Thoracic aorta (tissue), 2 donors: ENCODE results near the gene UMODL1. TPM values are rescaled to one million over a fixed set of nuclear protein-coding genes. Genes with fewer than 3 reads are reported as not detected.

Experiments used
- ATAC-seq: fragments of 150-250 bp; one replicate; pipeline ENCODE4 v1.8.0; 2017; ENCODE audit warnings: low read depth; ENCODE audit not compliant: insufficient number of reproducible peaks, low FRiP score
- DNase-seq: peaks from one replicate; pipeline ENCODE4 v3.0.0-alpha.2; 2020; ENCODE audit warnings: low spot score
- H3K27ac ChIP-seq, 2 donors: fragments of 200-600 bp; sonication (generic); 1 replicate in 1 of 2; 2 replicates in 1 of 2; pipeline ENCODE4 v1.5.1; 2016; ENCODE audit warnings: mild to moderate bottlenecking in 2 of 2, moderate library complexity in 2 of 2
- H3K27me3 ChIP-seq: fragments of 200-600 bp; sonication (generic); replicated peaks from 2 replicates; pipeline ENCODE4 v1.6.0; 2016; ENCODE audit warnings: mild to moderate bottlenecking; ENCODE audit not compliant: insufficient read depth
- H3K36me3 ChIP-seq: fragments of 200-600 bp; sonication (generic); one replicate; pipeline ENCODE4 v1.5.1; 2016
- H3K4me1 ChIP-seq, 2 donors: fragments of 200-600 bp; sonication (generic); 1 replicate in 1 of 2; 2 replicates in 1 of 2; pipeline versions ENCODE4 v1.5.1 to v1.6.0; 2016; ENCODE audit warnings: low read depth in 2 of 2, mild to moderate bottlenecking in 1 of 2; ENCODE audit not compliant: control insufficient read depth in 1 of 2
- H3K4me3 ChIP-seq: fragments of 200-600 bp; sonication (generic); 2 replicates; pipeline ENCODE4 v1.5.1; 2016; ENCODE audit warnings: mild to moderate bottlenecking
- H3K9me3 ChIP-seq: fragments of 200-600 bp; sonication (generic); 2 replicates; pipeline ENCODE4 v1.5.1; 2016
- total RNA-seq, 2 donors: library from RNA; depleted of rRNA; stranded (reverse); fragments of >200 nt; gene quantifications; one replicate each; pipeline versions ENCODE4 v1.1.0 to v1.2.3, GENCODE V29; 2016
- TF ChIP-seq, protein P1 (sequence below): fragments of 200-600 bp; sonication (generic); IDR thresholded peaks from one replicate; pipeline ENCODE4 v1.5.1; 2019; ENCODE audit warnings: antibody characterized with exemption

UMODL1 gene
- total RNA-seq, 2 donors from 2014 or later, result 0.14 TPM; not detected in 1

GRCh38 chr21:42079939-42080787 is 9.0 kb downstream of the UMODL1 start:
- ATAC-seq (no peak), DNase-seq (no peak)
- Histone ChIP-seq H3K36me3 (no peaks in the 10 kb centered on the region), H3K9me3 (no peaks in the 10 kb centered on the region), H3K4me1 (peaks cover 4 to 18% of the 10 kb centered on the region in 2 donors), H3K4me3 (no peak overlapping the region), H3K27me3 (no peaks in the 10 kb centered on the region), H3K27ac (no peak overlapping the region)
- TF ChIP-seq, protein P1, sequence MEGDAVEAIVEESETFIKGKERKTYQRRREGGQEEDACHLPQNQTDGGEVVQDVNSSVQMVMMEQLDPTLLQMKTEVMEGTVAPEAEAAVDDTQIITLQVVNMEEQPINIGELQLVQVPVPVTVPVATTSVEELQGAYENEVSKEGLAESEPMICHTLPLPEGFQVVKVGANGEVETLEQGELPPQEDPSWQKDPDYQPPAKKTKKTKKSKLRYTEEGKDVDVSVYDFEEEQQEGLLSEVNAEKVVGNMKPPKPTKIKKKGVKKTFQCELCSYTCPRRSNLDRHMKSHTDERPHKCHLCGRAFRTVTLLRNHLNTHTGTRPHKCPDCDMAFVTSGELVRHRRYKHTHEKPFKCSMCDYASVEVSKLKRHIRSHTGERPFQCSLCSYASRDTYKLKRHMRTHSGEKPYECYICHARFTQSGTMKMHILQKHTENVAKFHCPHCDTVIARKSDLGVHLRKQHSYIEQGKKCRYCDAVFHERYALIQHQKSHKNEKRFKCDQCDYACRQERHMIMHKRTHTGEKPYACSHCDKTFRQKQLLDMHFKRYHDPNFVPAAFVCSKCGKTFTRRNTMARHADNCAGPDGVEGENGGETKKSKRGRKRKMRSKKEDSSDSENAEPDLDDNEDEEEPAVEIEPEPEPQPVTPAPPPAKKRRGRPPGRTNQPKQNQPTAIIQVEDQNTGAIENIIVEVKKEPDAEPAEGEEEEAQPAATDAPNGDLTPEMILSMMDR, result no peak

- TF ChIP-seq, protein P1, result no peak
- Histone ChIP-seq H3K36me3 (no peaks in the 10 kb centered on the region), H3K27ac (no peak overlapping the region), H3K27me3 (no peaks in the 10 kb centered on the region), H3K4me3 (no peak overlapping the region), H3K4me1 (peaks cover 4 to 18% of the 10 kb centered on the region in 2 donors), H3K9me3 (no peaks in the 10 kb centered on the region)
- DNase-seq (no peak), ATAC-seq (no peak)
These were observed 9.6 kb downstream of the UMODL1 start for GRCh38 chr21:42080788-42081083.

- ATAC-seq (no peak), DNase-seq (no peak)
- Histone ChIP-seq H3K9me3 (no peaks in the 10 kb centered on the region), H3K27ac (no peak overlapping the region), H3K4me3 (no peak overlapping the region), H3K27me3 (no peaks in the 10 kb centered on the region), H3K4me1 (peaks cover 4 to 18% of the 10 kb centered on the region in 2 donors), H3K36me3 (no peaks in the 10 kb centered on the region)
- TF ChIP-seq, protein P1, result no peak
These were observed 10.0 kb downstream of the UMODL1 start for GRCh38 chr21:42081138-42081537.

GRCh38 chr21:42081931-42082381 is 10.8 kb downstream of the UMODL1 start:
- peaks cover 4 to 18% of the 10 kb centered on the region in 2 donors for H3K4me1 ChIP-seq
- H3K27me3 ChIP-seq, result no peaks in the 10 kb centered on the region
- no peaks in the 10 kb centered on the region for H3K36me3 ChIP-seq
- no peaks in the 10 kb centered on the region for H3K9me3 ChIP-seq
- H3K4me3 ChIP-seq, result no peak overlapping the region
- TF ChIP-seq, protein P1, result no peak
- DNase-seq, result no peak
- peak; percentile 57 for ATAC-seq
- no peak overlapping the region for H3K27ac ChIP-seq

DNA sequence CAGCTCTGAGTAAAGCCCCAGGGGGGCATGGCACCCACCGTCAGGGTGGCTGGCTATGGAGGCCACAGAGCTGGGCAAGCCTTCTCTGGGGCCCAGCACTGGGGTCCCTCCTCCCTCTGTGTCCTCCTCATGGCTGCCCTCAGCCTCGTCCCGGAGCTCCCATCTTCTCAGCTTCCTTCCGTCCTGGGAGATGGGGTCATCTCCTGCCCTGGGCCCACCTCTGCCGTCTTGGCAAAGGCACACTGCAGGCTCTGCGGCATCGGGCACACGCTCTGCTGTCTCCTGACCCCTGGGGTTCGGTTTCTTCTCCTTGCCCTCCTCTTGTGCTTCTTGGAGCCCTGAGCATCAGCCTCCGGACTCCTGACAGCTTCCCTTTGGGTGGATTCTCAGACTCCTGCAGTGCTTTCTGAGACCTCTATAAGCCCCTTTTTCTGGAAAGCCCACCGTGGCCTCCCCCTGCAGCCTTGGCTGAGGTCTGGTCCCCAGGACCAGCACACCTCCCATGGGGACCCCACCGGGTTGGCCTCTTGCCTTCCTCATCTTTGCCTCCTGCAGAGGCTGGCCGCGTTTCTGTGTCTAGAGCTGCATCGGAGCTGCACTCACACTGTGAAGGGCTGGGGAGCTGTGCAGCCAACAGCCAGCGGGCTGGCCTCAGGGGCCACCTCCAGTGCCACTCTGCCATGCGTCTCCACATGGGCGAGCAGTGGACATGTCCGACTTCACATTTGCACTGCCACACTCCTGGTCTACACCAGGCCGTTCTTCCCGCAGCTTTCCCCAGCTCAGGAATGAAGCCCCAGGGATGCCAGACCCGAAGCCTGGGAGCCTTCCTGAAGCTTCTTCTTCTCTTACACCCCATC is 11.6 kb downstream of the UMODL1 start:
- ATAC-seq (no peak), DNase-seq (no peak)
- Histone ChIP-seq H3K4me1 (peaks cover 4 to 18% of the 10 kb centered on the region in 2 donors), H3K36me3 (no peaks in the 10 kb centered on the region), H3K27ac (no peak overlapping the region), H3K4me3 (no peak overlapping the region), H3K27me3 (no peaks in the 10 kb centered on the region), H3K9me3 (no peaks in the 10 kb centered on the region)
- TF ChIP-seq, protein P1, result no peak
